HG02588 (cell line): ENCODE data around the gene MARK2.
"Not testable (repeated sequence)": the region's sequence is repeated elsewhere in the genome, so short reads cannot be mapped to it uniquely, and the experiment has no call there.

Experiments
- ATAC-seq: cut with Tn5 transposase; IDR thresholded peaks from one replicate; pipeline ENCODE4 v1.9.1; 2021; ENCODE audit warnings: mild to moderate bottlenecking, moderate library complexity; ENCODE audit not compliant: unreplicated experiment

MARK2 gene

DNA sequence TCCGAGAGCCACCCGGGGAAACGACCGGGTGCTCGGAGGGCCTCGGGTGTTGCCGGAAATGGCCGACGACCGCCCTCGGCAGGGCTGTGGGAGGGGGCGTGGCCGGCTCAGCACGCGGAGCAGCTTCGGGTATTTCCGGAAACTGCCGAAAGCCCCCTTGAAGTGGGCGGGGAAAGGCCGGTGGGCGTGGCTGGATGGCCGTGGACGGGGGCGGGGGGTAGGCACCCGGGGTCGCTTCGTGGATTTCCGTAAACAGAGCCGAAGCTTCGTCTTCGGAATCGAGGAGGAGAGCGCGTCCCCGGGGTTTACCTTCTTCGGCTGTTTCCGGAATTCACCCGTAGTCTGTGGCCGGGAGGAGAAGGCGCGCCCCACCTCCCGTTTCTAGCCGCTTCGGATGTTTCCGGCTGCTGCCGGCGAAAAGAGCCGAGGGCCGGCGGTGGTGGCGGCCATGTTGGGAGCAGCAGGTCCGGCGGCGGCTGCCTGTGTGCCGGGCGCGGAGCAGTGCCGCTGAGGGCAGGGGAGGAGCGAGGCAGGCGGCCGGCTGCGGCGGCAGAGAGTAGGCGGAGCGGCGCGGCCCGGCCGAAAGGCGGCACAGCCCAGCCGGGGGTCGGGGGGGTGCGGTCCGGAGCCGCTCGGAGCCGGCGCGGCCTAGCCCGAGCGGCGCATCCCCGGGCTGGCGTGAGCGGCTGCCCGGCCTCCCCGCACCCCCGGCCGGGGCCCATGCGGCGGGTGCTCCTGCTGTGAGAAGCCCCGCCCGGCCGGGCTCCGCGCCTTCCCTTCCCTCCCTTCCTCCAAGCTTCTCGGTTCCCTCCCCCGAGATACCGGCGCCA, at the start of gene MARK2:
Gene MARK2, plus strand, starts transcription at position 433 of the 830 bp plus-strand sequence. Its CDS starts 397 bp downstream, at position 830.
- peak; percentile 68 for ATAC-seq

- no peak for ATAC-seq
These were observed 47.3 kb upstream of the MARK2 start for GRCh38 chr11:63791495-63792167.

DNA sequence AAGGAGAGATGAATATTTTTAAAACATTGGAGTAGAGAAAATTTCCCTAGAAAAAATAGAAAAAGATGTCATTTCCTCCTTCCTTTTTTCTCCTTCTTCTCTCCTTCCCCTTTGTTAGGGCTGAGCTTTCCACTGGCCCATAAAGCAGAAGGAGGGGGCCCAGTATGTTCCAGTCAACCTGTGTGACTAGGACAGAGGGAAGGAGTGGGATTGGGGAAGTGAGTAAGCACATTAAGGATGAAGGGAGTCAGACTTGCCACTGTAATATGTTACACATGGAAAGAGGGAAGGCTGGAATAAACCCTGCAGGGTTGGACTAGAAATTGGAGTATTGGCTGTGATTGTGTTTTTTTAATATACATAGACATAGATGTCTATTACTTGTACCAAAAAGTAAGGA, 45.7 kb upstream of the MARK2 start:
- ATAC-seq = no peak

GRCh38 chr11:63795066-63795465, 43.8 kb upstream of the MARK2 start:
- no peak for ATAC-seq

DNA sequence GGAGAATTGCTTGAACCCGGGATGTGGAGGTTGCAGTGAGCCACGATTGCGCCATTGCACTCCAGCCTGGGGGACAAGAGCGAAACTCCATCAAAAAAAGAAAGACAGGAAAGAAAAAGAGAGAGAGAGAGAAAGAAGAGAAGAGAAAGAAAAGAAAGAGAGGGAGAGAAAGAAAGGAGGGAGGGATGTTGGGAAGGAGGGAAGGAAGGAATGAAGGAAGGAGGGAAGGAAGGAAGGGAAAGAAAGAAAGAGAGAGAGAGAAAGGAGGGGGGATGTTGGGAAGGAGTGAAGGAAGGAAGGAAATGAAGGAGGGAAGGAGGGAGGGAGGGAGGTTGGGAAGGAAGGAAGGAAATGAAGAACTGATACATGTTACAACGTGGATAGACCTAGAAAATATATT, 38.0 kb upstream of the MARK2 start:
- no peak for ATAC-seq

GRCh38 chr11:63802637-63803414, 36.1 kb upstream of the MARK2 start:
- no peak for ATAC-seq

- no peak for ATAC-seq
These were observed 34.7 kb upstream of the MARK2 start for GRCh38 chr11:63804259-63804658.

DNA sequence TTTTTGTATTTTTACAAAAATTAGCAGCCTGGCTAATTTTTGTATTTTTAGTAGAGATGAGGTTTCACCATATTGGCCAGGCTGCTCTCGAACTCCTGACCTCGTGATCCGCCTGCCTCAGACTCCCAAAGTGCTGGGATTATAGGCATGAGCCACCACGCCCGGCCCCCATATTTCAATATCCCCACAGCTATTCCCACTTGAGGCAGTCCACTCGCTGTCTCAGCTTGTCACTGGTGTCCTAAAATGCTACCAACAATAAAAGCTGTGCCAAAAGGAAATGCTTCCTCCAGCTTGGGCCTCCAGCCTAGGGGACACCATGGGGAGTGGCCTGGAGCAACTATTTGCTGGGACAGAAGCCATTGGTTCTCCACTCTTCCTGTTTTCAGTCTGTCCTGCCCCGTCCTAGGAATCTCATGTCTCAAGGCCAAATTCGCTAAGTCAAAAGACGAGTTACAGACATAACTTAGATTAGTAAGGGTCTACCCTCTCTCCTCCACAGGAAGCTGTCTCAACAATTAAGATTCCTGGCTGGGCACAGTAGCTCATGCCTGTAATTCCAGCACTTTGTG, 33.0 kb upstream of the MARK2 start:
- ATAC-seq = no peak

- not testable (repeated sequence) for ATAC-seq
These were observed 28.5 kb upstream of the MARK2 start for GRCh38 chr11:63810383-63810782.

GRCh38 chr11:63811522-63811921, 27.4 kb upstream of the MARK2 start:
- no peak for ATAC-seq

- ATAC-seq = peak; percentile 80
These were observed 25.8 kb upstream of the MARK2 start, which contains the start of gene SPINDOC for GRCh38 chr11:63813035-63813562. Gene SPINDOC (plus strand): TSS chr11:63813456. CDS start chr11:63813687, 231 bp downstream.

DNA sequence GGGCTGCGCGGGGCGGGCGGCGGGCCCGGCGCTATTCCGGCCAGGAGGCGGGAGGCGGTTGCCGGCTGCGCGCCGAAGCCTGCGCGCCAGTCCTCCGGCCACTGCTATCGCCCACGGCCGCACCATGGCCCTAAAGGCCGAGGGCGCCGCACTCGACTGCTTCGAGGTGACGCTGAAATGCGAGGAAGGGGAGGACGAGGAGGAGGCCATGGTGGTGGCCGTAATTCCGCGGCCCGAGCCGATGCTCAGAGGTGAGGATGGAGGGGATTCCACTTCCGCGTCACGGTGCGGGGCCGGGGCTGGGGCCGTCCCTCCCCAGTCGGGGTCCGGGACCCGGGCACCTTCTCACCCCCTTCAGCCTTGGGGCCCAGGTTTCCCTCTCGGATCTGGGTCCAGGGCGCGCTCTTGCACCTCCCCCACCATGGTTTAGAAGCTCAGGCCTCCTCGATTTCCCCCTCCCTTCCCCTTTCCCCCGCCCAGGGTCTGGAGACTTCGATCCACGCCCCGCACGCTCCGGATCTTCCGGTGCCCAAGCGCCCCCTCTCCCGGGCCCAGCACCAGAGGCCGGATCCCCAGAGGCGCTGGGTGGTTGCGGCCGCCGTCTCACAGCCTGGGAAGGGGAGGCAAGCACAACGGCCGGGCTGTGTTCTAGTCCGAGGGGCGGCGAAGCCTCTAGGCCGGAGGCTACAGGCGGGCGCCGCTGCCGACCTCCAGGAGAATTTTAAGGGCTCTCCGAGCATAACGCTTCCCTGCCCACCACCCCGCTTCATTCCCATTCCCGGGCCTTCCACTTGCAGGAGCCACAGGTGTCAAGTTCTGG, 25.1 kb upstream of the MARK2 start:
- peak; percentile 34 for ATAC-seq

DNA sequence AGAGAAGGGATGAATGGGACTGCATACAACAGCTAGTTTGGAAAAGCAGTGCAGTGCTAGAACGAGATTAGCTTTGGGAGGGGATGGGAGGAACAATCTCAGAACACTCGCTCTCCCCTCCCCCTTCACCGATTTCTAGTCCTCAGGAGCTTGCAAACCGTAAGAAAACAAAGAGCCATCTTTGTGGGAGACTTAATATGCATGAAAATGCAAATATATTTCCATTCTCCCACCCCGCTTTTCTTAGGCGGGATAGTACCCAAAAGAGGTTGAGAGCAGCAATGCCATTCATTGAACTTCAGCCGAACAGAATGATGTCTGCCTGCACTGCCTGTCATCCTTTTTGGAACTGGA, 24.6 kb upstream of the MARK2 start:
- ATAC-seq = no peak

GRCh38 chr11:63816166-63816565, 22.7 kb upstream of the MARK2 start:
- no peak for ATAC-seq

DNA sequence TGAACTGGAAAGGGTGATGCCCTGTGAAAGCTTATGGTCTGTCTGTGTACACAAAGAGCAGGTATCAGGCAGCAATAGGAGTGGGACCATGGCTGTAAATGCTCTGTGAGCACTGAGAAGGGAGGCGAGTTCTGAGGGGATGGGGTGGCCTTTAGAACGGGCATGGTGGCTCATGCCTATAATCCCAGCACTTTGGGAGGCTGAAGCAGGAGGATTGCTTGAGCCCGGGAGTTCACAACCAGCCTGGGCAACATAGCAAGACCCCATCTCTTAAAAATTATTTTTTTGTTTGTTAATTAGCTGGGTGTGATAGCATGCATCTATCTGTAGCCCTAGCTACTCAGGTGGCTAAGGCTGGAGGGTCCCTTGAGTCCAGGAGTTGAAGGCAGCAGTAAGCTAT, 22.2 kb upstream of the MARK2 start:
- no peak for ATAC-seq

DNA sequence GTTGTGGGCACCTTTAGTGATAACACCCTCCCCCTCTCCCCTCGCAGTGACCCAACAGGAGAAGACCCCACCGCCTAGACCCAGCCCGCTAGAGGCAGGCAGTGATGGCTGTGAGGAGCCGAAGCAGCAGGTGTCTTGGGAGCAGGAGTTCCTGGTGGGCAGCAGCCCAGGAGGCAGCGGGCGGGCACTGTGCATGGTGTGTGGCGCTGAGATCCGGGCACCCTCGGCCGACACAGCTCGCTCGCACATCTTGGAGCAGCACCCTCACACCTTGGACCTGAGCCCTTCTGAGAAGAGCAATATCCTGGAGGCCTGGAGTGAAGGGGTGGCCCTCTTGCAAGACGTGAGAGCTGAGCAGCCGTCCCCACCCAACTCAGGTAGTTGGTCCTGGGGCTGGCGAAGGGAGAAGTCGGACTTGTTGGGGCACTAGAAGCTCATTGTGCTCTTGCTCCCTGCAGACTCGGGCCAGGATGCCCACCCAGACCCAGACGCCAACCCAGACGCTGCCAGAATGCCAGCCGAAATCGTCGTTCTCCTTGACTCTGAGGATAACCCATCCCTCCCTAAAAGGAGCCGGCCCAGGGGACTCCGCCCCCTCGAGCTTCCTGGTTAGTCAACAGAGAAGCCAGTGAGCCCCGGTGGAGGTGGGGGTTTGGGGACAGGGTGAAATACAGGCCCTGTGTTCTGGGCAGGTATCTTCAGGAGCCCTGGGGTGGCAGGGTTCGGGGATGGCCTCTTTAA, 21.0 kb upstream of the MARK2 start:
- no peak for ATAC-seq

- ATAC-seq = no peak
These were observed 20.3 kb upstream of the MARK2 start for GRCh38 chr11:63818609-63819008.

GRCh38 chr11:63821411-63821810, 17.5 kb upstream of the MARK2 start:
- ATAC-seq = no peak

- ATAC-seq = no peak
These were observed 12.3 kb upstream of the MARK2 start for GRCh38 chr11:63826471-63827190.
